ENCODE measurements around the gene SAFB2. TPM values are rescaled to one million over a fixed set of nuclear protein-coding genes. Genes with fewer than 3 reads are reported as not detected.

The SAFB2 gene
- total and polyA plus RNA-seq, 2 donors (not counting 1 experiment from before 2014, with no cell fraction given): 76.5 to 242 TPM

GRCh38 chr19:5590865-5591154, 31.8 kb downstream of the SAFB2 start:
- Mint-ChIP-seq H3K27ac (no peak overlapping the region), H3K4me1 (peaks cover 6% of the 10 kb centered on the region), H3K27me3 (no peaks in the 10 kb centered on the region), H3K9me3 (ENCODE audit: insufficient read depth) (no peaks in the 10 kb centered on the region), H3K4me3 (no peak overlapping the region)
- H4K20me1 ChIP-seq (ENCODE audit: control insufficient read depth, insufficient read depth, low read length, poor library complexity, severe bottlenecking): peaks cover 83% of the 10 kb centered on the region
- no peak for ATAC-seq (ENCODE audit: low read depth)
- H3K4me1 ChIP-seq (ENCODE audit: control insufficient read depth in 2 of 2, insufficient read depth in 2 of 2, low read length in 2 of 2): peaks cover 6 to 8% of the 10 kb centered on the region in 2 donors
- POLR2A ChIA-PET: no interaction called here
- CTCF ChIA-PET: no interaction called here
- WGBS (ENCODE audit: insufficient coverage): 94% methylated on average over 9 of the region's 9 CpGs
- no peaks in the 10 kb centered on the region for H3K9me3 ChIP-seq (ENCODE audit: control extremely low read depth in 1 of 3, control insufficient read depth in 2 of 3, insufficient read depth in 1 of 3, low read length in 2 of 3)
- no peak overlapping the region for H3K27ac ChIP-seq (ENCODE audit: low read length in 2 of 2)
- no peak for DNase-seq
- H3K9ac ChIP-seq (ENCODE audit: low read length): no peak overlapping the region
- no peak overlapping the region for H3K4me3 ChIP-seq (ENCODE audit: control extremely low read depth in 1 of 5, extremely low read depth in 1 of 5, insufficient read depth in 1 of 5, low read depth in 2 of 5, low read length in 4 of 5)
- H3K4me2 ChIP-seq (replicated peaks; ENCODE audit: low read depth, low read length, poor library complexity, severe bottlenecking): no peak overlapping the region
- no peak overlapping the region for H2AFZ ChIP-seq (ENCODE audit: insufficient read depth, low read depth, low read length, poor library complexity, severe bottlenecking)
- peaks cover 0 to 92% of the 10 kb centered on the region in 2 experiments for H3K36me3 ChIP-seq (replicated peaks in 1 of 2; ENCODE audit: control extremely low read depth in 1 of 2, control insufficient read depth in 1 of 2, extremely low read depth in 1 of 2, insufficient read depth in 2 of 2, low read length in 1 of 2)
- H3K79me2 ChIP-seq (ENCODE audit: control insufficient read depth, insufficient read depth, low read length): peaks cover 11% of the 10 kb centered on the region
- intact Hi-C loops (cut with micrococcal nuclease): no loop called here
- no peaks in the 10 kb centered on the region for H3K27me3 ChIP-seq (replicated peaks in 1 of 4; ENCODE audit: control extremely low read depth in 1 of 4, control insufficient read depth in 3 of 4, insufficient read depth in 4 of 4, low read length in 3 of 4)
- TF ChIP-seq CTCF (IDR thresholded peaks at IDR 0.05) (no peak), EZH2 (IDR thresholded peaks at IDR 0.05; ENCODE audit: borderline replicate concordance, insufficient read depth, low read depth, low read length, poor library complexity, severe bottlenecking) (no peak)

DNA sequence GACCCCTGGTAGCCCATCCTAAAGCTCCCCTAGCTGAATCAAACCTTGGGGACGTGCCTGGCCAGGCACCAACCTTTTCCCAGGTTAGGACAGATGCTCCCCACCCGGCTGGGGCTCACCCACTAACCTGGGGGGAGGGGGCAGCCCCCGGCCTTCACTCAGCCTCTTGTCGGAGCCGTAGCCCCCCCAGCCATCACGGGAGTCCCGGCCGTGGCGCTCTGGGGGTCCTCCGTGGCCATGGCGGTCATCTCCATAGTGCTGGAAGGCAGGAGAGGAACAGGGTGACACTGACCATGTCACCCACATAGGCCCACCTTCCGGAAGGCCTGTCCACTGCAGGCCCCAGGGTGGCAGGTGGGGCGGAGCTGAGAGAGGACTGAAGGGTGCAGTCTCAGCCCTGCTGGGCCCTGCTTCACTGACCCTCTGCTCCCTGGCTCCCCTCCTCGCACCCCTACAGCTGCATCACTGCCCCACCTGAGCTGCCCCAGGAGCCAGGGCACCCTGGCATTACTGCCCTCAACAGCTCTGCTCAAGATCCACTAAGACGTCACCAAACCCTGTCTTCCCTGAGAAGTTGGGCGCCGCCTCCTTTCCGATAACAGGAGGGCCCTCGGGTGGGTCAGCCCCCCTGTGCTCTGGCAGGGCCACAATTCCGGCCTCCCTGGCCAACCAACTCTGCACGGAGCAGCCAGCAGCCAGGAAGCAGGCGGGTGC, 32.3 kb downstream of the SAFB2 start:
- WGBS (ENCODE audit: insufficient coverage): 93% methylated on average over 19 of the region's 22 CpGs
- Mint-ChIP-seq H3K27ac (no peak overlapping the region), H3K4me1 (peaks cover 10% of the 10 kb centered on the region), H3K27me3 (no peaks in the 10 kb centered on the region), H3K9me3 (ENCODE audit: insufficient read depth) (no peaks in the 10 kb centered on the region), H3K4me3 (no peak overlapping the region)
- DNase-seq (no peak), ATAC-seq (ENCODE audit: low read depth) (no peak)
- TF ChIP-seq CTCF (IDR thresholded peaks at IDR 0.05): no peak
- TF ChIP-seq EZH2 (IDR thresholded peaks at IDR 0.05; ENCODE audit: borderline replicate concordance, insufficient read depth, low read depth, low read length, poor library complexity, severe bottlenecking): no peak
- Histone ChIP-seq H3K9ac (ENCODE audit: low read length) (no peak overlapping the region), H3K9me3 (ENCODE audit: control extremely low read depth in 1 of 3, control insufficient read depth in 2 of 3, insufficient read depth in 1 of 3, low read length in 2 of 3) (no peaks in the 10 kb centered on the region), H3K27ac (ENCODE audit: low read length in 2 of 2) (no peak overlapping the region), H3K27me3 (replicated peaks in 1 of 4; ENCODE audit: control extremely low read depth in 1 of 4, control insufficient read depth in 3 of 4, insufficient read depth in 4 of 4, low read length in 3 of 4) (no peaks in the 10 kb centered on the region), H3K4me1 (ENCODE audit: control insufficient read depth in 2 of 2, insufficient read depth in 2 of 2, low read length in 2 of 2) (peaks cover 10 to 13% of the 10 kb centered on the region in 2 donors), H3K36me3 (replicated peaks in 1 of 2; ENCODE audit: control extremely low read depth in 1 of 2, control insufficient read depth in 1 of 2, extremely low read depth in 1 of 2, insufficient read depth in 2 of 2, low read length in 1 of 2) (peaks cover 0 to 87% of the 10 kb centered on the region in 2 experiments), H2AFZ (ENCODE audit: insufficient read depth, low read depth, low read length, poor library complexity, severe bottlenecking) (no peak overlapping the region), H3K4me2 (replicated peaks; ENCODE audit: low read depth, low read length, poor library complexity, severe bottlenecking) (no peak overlapping the region), H3K79me2 (ENCODE audit: control insufficient read depth, insufficient read depth, low read length) (peaks cover 8% of the 10 kb centered on the region), H4K20me1 (ENCODE audit: control insufficient read depth, insufficient read depth, low read length, poor library complexity, severe bottlenecking) (peaks cover 83% of the 10 kb centered on the region), H3K4me3 (ENCODE audit: control extremely low read depth in 1 of 5, extremely low read depth in 1 of 5, insufficient read depth in 1 of 5, low read depth in 2 of 5, low read length in 4 of 5) (no peak overlapping the region)
- CTCF ChIA-PET: no interaction called here
- intact Hi-C loops (cut with micrococcal nuclease): no loop called here
- POLR2A ChIA-PET: no interaction called here

Measured in B cell (primary cell).